Measurements from ENCODE around the gene ATP10A. TPM values are rescaled to one million over a fixed set of nuclear protein-coding genes. Genes with fewer than 3 reads are reported as not detected.

The ATP10A gene
- total RNA-seq, 1 experiment from 2014 or later = 2.1 TPM

DNA sequence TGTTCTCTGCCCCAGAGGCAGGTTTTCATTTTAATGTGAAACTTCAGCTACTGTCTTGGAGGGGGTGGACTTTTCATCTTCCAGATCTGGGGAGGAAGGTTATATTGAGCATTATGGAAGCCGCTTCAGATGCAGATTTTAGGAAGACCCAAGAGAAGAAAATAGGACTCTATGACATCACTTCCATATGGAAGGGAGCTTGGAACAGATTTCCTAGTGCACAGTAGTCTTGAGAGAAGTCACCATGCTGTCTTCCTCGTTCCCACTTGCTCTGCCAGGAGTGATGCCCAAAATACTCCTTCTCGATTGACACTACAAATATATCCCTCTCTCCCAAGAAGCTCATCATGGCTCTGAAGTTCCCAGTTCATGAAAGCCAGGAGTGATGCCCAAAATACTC lies 197.2 kb downstream of the ATP10A start (continued):
- no peak for TF ChIP-seq E2F4 (CRISPR knock-in tag; IDR thresholded peaks at IDR 0.05; ENCODE audit: borderline replicate concordance, low read depth)
- TF ChIP-seq, protein P1, sequence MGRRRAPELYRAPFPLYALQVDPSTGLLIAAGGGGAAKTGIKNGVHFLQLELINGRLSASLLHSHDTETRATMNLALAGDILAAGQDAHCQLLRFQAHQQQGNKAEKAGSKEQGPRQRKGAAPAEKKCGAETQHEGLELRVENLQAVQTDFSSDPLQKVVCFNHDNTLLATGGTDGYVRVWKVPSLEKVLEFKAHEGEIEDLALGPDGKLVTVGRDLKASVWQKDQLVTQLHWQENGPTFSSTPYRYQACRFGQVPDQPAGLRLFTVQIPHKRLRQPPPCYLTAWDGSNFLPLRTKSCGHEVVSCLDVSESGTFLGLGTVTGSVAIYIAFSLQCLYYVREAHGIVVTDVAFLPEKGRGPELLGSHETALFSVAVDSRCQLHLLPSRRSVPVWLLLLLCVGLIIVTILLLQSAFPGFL (CRISPR knock-in tag; IDR thresholded peaks at IDR 0.05; ENCODE audit: borderline replicate concordance) = no peak
- TF ChIP-seq RELA (CRISPR knock-in tag; IDR thresholded peaks at IDR 0.05; ENCODE audit: borderline replicate concordance) = no peak
- TF ChIP-seq, protein P2, sequence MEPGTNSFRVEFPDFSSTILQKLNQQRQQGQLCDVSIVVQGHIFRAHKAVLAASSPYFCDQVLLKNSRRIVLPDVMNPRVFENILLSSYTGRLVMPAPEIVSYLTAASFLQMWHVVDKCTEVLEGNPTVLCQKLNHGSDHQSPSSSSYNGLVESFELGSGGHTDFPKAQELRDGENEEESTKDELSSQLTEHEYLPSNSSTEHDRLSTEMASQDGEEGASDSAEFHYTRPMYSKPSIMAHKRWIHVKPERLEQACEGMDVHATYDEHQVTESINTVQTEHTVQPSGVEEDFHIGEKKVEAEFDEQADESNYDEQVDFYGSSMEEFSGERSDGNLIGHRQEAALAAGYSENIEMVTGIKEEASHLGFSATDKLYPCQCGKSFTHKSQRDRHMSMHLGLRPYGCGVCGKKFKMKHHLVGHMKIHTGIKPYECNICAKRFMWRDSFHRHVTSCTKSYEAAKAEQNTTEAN (CRISPR knock-in tag; IDR thresholded peaks at IDR 0.05) = no peak
- TF ChIP-seq NR3C1 (CRISPR knock-in tag; conservative IDR thresholded peaks at IDR 0.05; ENCODE audit: low read depth) = no peak

GRCh38 chr15:25664761-25665160 lies 198.4 kb downstream of the ATP10A start:
- H3K9me3 Mint-ChIP-seq = no peaks in the 10 kb centered on the region
- DNase-seq (ENCODE audit: low spot score) (no peak), ATAC-seq (no peak)
- POLR2A ChIA-PET = no interaction called here
- H3K4me1 Mint-ChIP-seq = peaks cover 50% of the 10 kb centered on the region
- H3K27me3 Mint-ChIP-seq (ENCODE audit: low read depth) = no peaks in the 10 kb centered on the region
- H3K27ac Mint-ChIP-seq = no peak overlapping the region
- CTCF ChIA-PET = no interaction called here
- H3K36me3 Mint-ChIP-seq = no peaks in the 10 kb centered on the region
- no peak overlapping the region for H3K4me3 Mint-ChIP-seq
- TF ChIP-seq TP53 (CRISPR knock-in tag; IDR thresholded peaks at IDR 0.05) (no peak), MXD4 (CRISPR knock-in tag; IDR thresholded peaks at IDR 0.05; ENCODE audit: borderline replicate concordance) (no peak), ZNF396 (CRISPR knock-in tag; IDR thresholded peaks at IDR 0.05; ENCODE audit: borderline replicate concordance) (no peak), FOXP1 (CRISPR knock-in tag; IDR thresholded peaks at IDR 0.05; ENCODE audit: borderline replicate concordance) (no peak), ZNF138 (CRISPR knock-in tag; conservative IDR thresholded peaks at IDR 0.05) (no peak), ZNF423 (CRISPR knock-in tag; IDR thresholded peaks at IDR 0.05) (no peak), USF1 (CRISPR knock-in tag; IDR thresholded peaks at IDR 0.05) (no peak), ELF4 (CRISPR knock-in tag; IDR thresholded peaks at IDR 0.05; ENCODE audit: low read depth) (no peak)
- TF ChIP-seq, protein P3, sequence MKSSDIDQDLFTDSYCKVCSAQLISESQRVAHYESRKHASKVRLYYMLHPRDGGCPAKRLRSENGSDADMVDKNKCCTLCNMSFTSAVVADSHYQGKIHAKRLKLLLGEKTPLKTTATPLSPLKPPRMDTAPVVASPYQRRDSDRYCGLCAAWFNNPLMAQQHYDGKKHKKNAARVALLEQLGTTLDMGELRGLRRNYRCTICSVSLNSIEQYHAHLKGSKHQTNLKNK (CRISPR knock-in tag; IDR thresholded peaks at IDR 0.05) = no peak
- TF ChIP-seq, protein P4, sequence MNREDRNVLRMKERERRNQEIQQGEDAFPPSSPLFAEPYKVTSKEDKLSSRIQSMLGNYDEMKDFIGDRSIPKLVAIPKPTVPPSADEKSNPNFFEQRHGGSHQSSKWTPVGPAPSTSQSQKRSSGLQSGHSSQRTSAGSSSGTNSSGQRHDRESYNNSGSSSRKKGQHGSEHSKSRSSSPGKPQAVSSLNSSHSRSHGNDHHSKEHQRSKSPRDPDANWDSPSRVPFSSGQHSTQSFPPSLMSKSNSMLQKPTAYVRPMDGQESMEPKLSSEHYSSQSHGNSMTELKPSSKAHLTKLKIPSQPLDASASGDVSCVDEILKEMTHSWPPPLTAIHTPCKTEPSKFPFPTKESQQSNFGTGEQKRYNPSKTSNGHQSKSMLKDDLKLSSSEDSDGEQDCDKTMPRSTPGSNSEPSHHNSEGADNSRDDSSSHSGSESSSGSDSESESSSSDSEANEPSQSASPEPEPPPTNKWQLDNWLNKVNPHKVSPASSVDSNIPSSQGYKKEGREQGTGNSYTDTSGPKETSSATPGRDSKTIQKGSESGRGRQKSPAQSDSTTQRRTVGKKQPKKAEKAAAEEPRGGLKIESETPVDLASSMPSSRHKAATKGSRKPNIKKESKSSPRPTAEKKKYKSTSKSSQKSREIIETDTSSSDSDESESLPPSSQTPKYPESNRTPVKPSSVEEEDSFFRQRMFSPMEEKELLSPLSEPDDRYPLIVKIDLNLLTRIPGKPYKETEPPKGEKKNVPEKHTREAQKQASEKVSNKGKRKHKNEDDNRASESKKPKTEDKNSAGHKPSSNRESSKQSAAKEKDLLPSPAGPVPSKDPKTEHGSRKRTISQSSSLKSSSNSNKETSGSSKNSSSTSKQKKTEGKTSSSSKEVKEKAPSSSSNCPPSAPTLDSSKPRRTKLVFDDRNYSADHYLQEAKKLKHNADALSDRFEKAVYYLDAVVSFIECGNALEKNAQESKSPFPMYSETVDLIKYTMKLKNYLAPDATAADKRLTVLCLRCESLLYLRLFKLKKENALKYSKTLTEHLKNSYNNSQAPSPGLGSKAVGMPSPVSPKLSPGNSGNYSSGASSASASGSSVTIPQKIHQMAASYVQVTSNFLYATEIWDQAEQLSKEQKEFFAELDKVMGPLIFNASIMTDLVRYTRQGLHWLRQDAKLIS (CRISPR knock-in tag; IDR thresholded peaks at IDR 0.05; ENCODE audit: borderline replicate concordance) = no peak
- TF ChIP-seq, protein P5, sequence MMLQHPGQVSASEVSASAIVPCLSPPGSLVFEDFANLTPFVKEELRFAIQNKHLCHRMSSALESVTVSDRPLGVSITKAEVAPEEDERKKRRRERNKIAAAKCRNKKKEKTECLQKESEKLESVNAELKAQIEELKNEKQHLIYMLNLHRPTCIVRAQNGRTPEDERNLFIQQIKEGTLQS (CRISPR knock-in tag; conservative IDR thresholded peaks at IDR 0.05) = no peak
- TF ChIP-seq, protein P2 (CRISPR knock-in tag; IDR thresholded peaks at IDR 0.05) = no peak

Data from WTC11 (cell line).